Keratinocyte (primary cell): ENCODE data around the gene MAP3K9. TPM values are rescaled to one million over a fixed set of nuclear protein-coding genes. Genes with fewer than 3 reads are reported as not detected.

Source experiments
- DNase-seq: peaks from one replicate; pipeline ENCODE4 v3.0.0-alpha.2; 2011; ENCODE audit warnings: low read depth, missing footprints, low spot score
- FAIRE-seq: peaks from 2 replicates; lab custom pipeline; 2011; peaks lifted over from hg19 to GRCh38; lab: Jason Lieb, UNC
- H2AFZ ChIP-seq: 2 replicates; pipeline ENCODE4 v1.6.0; 2012; ENCODE audit warnings: low read length, control low read depth, inconsistent platforms; ENCODE audit not compliant: control insufficient read depth
- H3K27ac ChIP-seq: 2 replicates; pipeline ENCODE4 v1.5.1; 2011; ENCODE audit warnings: low read length; ENCODE audit not compliant: control insufficient read depth, insufficient read depth
- H3K27me3 ChIP-seq: 3 replicates; pipeline ENCODE4 v1.6.0; 2011; ENCODE audit warnings: low read length; ENCODE audit not compliant: control insufficient read depth, insufficient read depth; ENCODE audit errors: extremely low read depth
- H3K36me3 ChIP-seq, 2 experiments: 2 replicates in 1 of 2; 3 replicates in 1 of 2; pipeline ENCODE4 v1.5.1; 2011; ENCODE audit warnings: low read length in 2 of 2, mild to moderate bottlenecking in 1 of 2; ENCODE audit not compliant: control insufficient read depth in 2 of 2, insufficient read depth in 2 of 2; ENCODE audit errors: extremely low read depth in 1 of 2
- H3K4me1 ChIP-seq: 3 replicates; pipeline ENCODE4 v1.5.1; 2011; ENCODE audit warnings: low read length; ENCODE audit not compliant: control insufficient read depth, insufficient read depth; ENCODE audit errors: extremely low read depth
- H3K4me2 ChIP-seq: 3 replicates; pipeline ENCODE4 v1.6.0; 2011; ENCODE audit warnings: low read depth, low read length; ENCODE audit not compliant: control insufficient read depth, insufficient read depth; ENCODE audit errors: extremely low read depth
- H3K4me3 ChIP-seq, 3 experiments: fragments of 200-600 bp in 1 of 3; sonication (generic) in 1 of 3; 2 replicates in 2 of 3; 3 replicates in 1 of 3; pipeline ENCODE4 v1.5.1; 2011 to 2016; ENCODE audit warnings: low read length in 3 of 3, mild to moderate bottlenecking in 3 of 3, control low read depth in 2 of 3, inconsistent platforms in 1 of 3, low read depth in 1 of 3, mixed read lengths in 1 of 3, mixed run types in 1 of 3, moderate library complexity in 1 of 3; ENCODE audit not compliant: control insufficient read depth in 2 of 3, insufficient read depth in 2 of 3; ENCODE audit errors: extremely low read depth in 1 of 3
- H3K79me2 ChIP-seq: 2 replicates; pipeline ENCODE4 v1.6.0; 2012; ENCODE audit warnings: low read length; ENCODE audit not compliant: control insufficient read depth, insufficient read depth
- H3K9ac ChIP-seq: 3 replicates; pipeline ENCODE4 v1.6.0; 2011; ENCODE audit warnings: low read length; ENCODE audit not compliant: control insufficient read depth, insufficient read depth; ENCODE audit errors: extremely low read depth
- H3K9me1 ChIP-seq: 3 replicates; pipeline ENCODE4 v1.6.0; 2011; ENCODE audit warnings: low read length; ENCODE audit not compliant: control insufficient read depth, insufficient read depth; ENCODE audit errors: extremely low read depth
- H3K9me3 ChIP-seq: 2 replicates; pipeline ENCODE4 v1.5.1; 2012; ENCODE audit warnings: low read depth, low read length; ENCODE audit not compliant: control insufficient read depth
- H4K20me1 ChIP-seq: 3 replicates; pipeline ENCODE4 v1.6.0; 2011; ENCODE audit warnings: low read length; ENCODE audit not compliant: control insufficient read depth, insufficient read depth; ENCODE audit errors: extremely low read depth
- CTCF ChIP-seq, 3 experiments: IDR thresholded peaks in 1 of 3; conservative IDR thresholded peaks in 1 of 3; optimal IDR thresholded peaks in 1 of 3; 2 replicates in 2 of 3; 3 replicates in 1 of 3; pipeline versions ENCODE3 to v1.5.1; 2011; ENCODE audit warnings: low read length in 3 of 3, mild to moderate bottlenecking in 3 of 3, moderate library complexity in 2 of 3, control low read depth in 1 of 3, inconsistent platforms in 1 of 3; ENCODE audit not compliant: insufficient read depth in 2 of 3; ENCODE audit errors: extremely low read depth in 1 of 3
- EZH2 ChIP-seq: IDR thresholded peaks from one replicate; pipeline ENCODE4 v1.6.1; 2012; ENCODE audit warnings: inconsistent platforms, mild to moderate bottlenecking, low read length, moderate library complexity
- dilution Hi-C: fragments of 300-500 bp; cut with MboI; formaldehyde crosslinking; loops from one replicate; pipeline ENCODE4 v1.7.0; 2020; ENCODE audit warnings: low sequenced_read_pairs; ENCODE audit not compliant: extremely low pct_ligation_motif_present
- polyA plus RNA-seq, 5 experiments: library from polyadenylated mRNA; depleted of rRNA in 3 of 5; stranded (reverse) in 3 of 5; stranded (forward) in 1 of 5; unstranded in 1 of 5; fragments of >200 nt; gene quantifications; 1 replicate in 1 of 5; 2 replicates in 3 of 5; 3 replicates in 1 of 5; pipeline versions ENCODE4 v1.2.1 to v1.2.3, GENCODE V29; 2011 to 2012; ENCODE audit warnings: missing spikeins in 2 of 5, low read depth in 1 of 5, low replicate concordance in 1 of 5

MAP3K9 gene
- polyA plus RNA-seq, 1 donor (not counting 4 experiments of a cell fraction or from before 2014, with no cell fraction given), result 7.2 TPM

- Histone ChIP-seq H2AFZ (peak overlapping the region; percentile 94), H3K79me2 (no peaks in the 10 kb centered on the region), H4K20me1 (no peaks in the 10 kb centered on the region), H3K4me3 (peak overlapping the region; percentile 53 to 82 (median 75)), H3K36me3 (no peaks in the 10 kb centered on the region), H3K9me3 (no peaks in the 10 kb centered on the region), H3K27me3 (no peaks in the 10 kb centered on the region), H3K27ac (no peak overlapping the region), H3K4me2 (peak overlapping the region; percentile 87), H3K9me1 (no peaks in the 10 kb centered on the region), H3K9ac (peak overlapping the region; percentile 73), H3K4me1 (peaks cover 2% of the 10 kb centered on the region)
- FAIRE-seq (no peak), DNase-seq (no peak)
- TF ChIP-seq CTCF (optimal IDR thresholded peaks at IDR 0.05 in 1 of 3, IDR thresholded peaks at IDR 0.05 in 1 of 3, conservative IDR thresholded peaks at IDR 0.05 in 1 of 3; ENCODE audit: extremely low read depth in 1 of 3, insufficient read depth in 2 of 3, low read length in 3 of 3), result no peak
- no peak for TF ChIP-seq EZH2
- dilution Hi-C loops, result no loop called here
These were observed 12.5 kb upstream of the MAP3K9 start for GRCh38 chr14:70821584-70822529.

- no peaks in the 10 kb centered on the region for H3K36me3 ChIP-seq
- H3K9ac ChIP-seq, result no peak overlapping the region
- no peak for FAIRE-seq
- no peak overlapping the region for H2AFZ ChIP-seq
- no peak overlapping the region for H3K4me2 ChIP-seq
- no peaks in the 10 kb centered on the region for H3K27me3 ChIP-seq
- H3K27ac ChIP-seq, result no peak overlapping the region
- no peaks in the 10 kb centered on the region for H4K20me1 ChIP-seq
- H3K4me1 ChIP-seq, result peaks cover 18% of the 10 kb centered on the region
- H3K79me2 ChIP-seq, result peaks cover 13% of the 10 kb centered on the region
- dilution Hi-C loops, result no loop called here
- H3K9me1 ChIP-seq, result no peaks in the 10 kb centered on the region
- TF ChIP-seq EZH2 (no peak), CTCF (optimal IDR thresholded peaks at IDR 0.05 in 1 of 3, IDR thresholded peaks at IDR 0.05 in 1 of 3, conservative IDR thresholded peaks at IDR 0.05 in 1 of 3; ENCODE audit: extremely low read depth in 1 of 3, insufficient read depth in 2 of 3, low read length in 3 of 3) (no peak)
- H3K9me3 ChIP-seq, result no peaks in the 10 kb centered on the region
- H3K4me3 ChIP-seq, result no peak overlapping the region
- DNase-seq, result no peak
These were observed 7.2 kb upstream of the MAP3K9 start for GRCh38 chr14:70816525-70816924.
